Measurements from ENCODE around the gene DOCK10. TPM values are rescaled to one million over a fixed set of nuclear protein-coding genes. Genes with fewer than 3 reads are reported as not detected.

DOCK10 gene
- polyA plus RNA-seq, 1 donor (not counting 4 experiments of a cell fraction or from before 2014, with no cell fraction given): 2.5 TPM

DNA sequence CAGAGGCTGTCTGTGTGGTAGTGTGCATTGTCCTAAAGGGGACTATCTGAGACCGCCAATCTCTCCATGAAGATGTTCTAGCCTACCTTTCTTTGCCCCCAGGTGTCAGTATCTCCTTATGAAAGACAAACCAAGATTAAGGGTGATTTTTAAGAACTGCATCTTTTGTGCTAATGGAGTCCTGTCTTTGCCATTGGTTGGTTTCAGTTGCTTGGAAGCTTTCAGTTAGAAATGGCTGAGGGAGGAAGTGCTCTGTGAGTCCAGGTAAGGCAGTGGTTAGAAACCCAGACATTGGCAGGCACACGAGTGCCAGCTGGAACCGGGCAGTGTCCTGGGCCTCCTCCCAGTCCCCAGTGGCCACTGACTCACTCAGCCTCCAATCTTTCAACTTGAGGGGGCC lies 111.3 kb downstream of the DOCK10 start:
- DNase-seq (ENCODE audit: low read depth, low spot score) (no peak), FAIRE-seq (no peak)
- dilution Hi-C loops (cut with MboI; ENCODE audit: extremely low pct_ligation_motif_present, low sequenced_read_pairs): no loop called here
- Histone ChIP-seq H3K36me3 (ENCODE audit: control insufficient read depth in 2 of 2, extremely low read depth in 1 of 2, insufficient read depth in 2 of 2, low read length in 2 of 2) (no peaks in the 10 kb centered on the region), H3K27me3 (ENCODE audit: control insufficient read depth, extremely low read depth, insufficient read depth, low read length) (no peaks in the 10 kb centered on the region), H3K27ac (ENCODE audit: control insufficient read depth, insufficient read depth, low read length) (no peak overlapping the region), H3K4me3 (ENCODE audit: control insufficient read depth in 2 of 3, extremely low read depth in 1 of 3, insufficient read depth in 2 of 3, low read depth in 1 of 3, low read length in 3 of 3) (no peak overlapping the region), H2AFZ (ENCODE audit: control insufficient read depth, low read length) (no peak overlapping the region), H3K9me3 (ENCODE audit: control insufficient read depth, low read depth, low read length) (no peaks in the 10 kb centered on the region), H4K20me1 (ENCODE audit: control insufficient read depth, extremely low read depth, insufficient read depth, low read length) (no peaks in the 10 kb centered on the region), H3K4me2 (ENCODE audit: control insufficient read depth, extremely low read depth, insufficient read depth, low read depth, low read length) (no peak overlapping the region), H3K79me2 (ENCODE audit: control insufficient read depth, insufficient read depth, low read length) (no peaks in the 10 kb centered on the region), H3K4me1 (ENCODE audit: control insufficient read depth, extremely low read depth, insufficient read depth, low read length) (no peaks in the 10 kb centered on the region), H3K9me1 (ENCODE audit: control insufficient read depth, extremely low read depth, insufficient read depth, low read length) (no peaks in the 10 kb centered on the region), H3K9ac (ENCODE audit: control insufficient read depth, extremely low read depth, insufficient read depth, low read length) (no peak overlapping the region)
- TF ChIP-seq EZH2 (IDR thresholded peaks at IDR 0.05; ENCODE audit: low read length): no peak
- no peak for TF ChIP-seq CTCF (optimal IDR thresholded peaks at IDR 0.05 in 1 of 3, IDR thresholded peaks at IDR 0.05 in 1 of 3, conservative IDR thresholded peaks at IDR 0.05 in 1 of 3; ENCODE audit: extremely low read depth in 1 of 3, insufficient read depth in 2 of 3, low read length in 3 of 3)

DNA sequence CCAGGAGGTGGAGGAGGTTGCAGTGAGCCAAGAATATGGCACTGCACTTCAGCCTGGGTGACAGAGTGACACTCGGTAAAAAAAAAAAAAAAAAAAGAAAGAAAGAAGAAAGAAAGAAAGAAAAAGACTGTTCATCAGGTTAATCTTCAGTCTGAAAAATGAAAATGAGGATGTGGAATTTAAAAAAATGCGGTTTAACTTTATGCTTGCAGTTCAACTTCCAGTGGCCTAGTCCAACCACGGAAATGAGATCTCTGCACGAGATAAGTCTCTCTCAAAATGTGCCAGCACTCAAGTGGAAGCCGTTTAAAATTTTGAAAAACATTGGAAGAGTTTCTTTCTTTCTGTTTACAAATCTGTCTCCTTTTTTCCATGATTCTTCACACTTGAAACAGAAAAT lies 112.1 kb downstream of the DOCK10 start:
- no peak for FAIRE-seq
- no peaks in the 10 kb centered on the region for H3K9me1 ChIP-seq (ENCODE audit: control insufficient read depth, extremely low read depth, insufficient read depth, low read length)
- dilution Hi-C loops (cut with MboI; ENCODE audit: extremely low pct_ligation_motif_present, low sequenced_read_pairs): no loop called here
- H3K4me1 ChIP-seq (ENCODE audit: control insufficient read depth, extremely low read depth, insufficient read depth, low read length): no peaks in the 10 kb centered on the region
- H3K27ac ChIP-seq (ENCODE audit: control insufficient read depth, insufficient read depth, low read length): no peak overlapping the region
- H3K9me3 ChIP-seq (ENCODE audit: control insufficient read depth, low read depth, low read length): no peaks in the 10 kb centered on the region
- no peaks in the 10 kb centered on the region for H4K20me1 ChIP-seq (ENCODE audit: control insufficient read depth, extremely low read depth, insufficient read depth, low read length)
- no peak overlapping the region for H2AFZ ChIP-seq (ENCODE audit: control insufficient read depth, low read length)
- H3K79me2 ChIP-seq (ENCODE audit: control insufficient read depth, insufficient read depth, low read length): no peaks in the 10 kb centered on the region
- no peaks in the 10 kb centered on the region for H3K27me3 ChIP-seq (ENCODE audit: control insufficient read depth, extremely low read depth, insufficient read depth, low read length)
- no peak overlapping the region for H3K4me3 ChIP-seq (ENCODE audit: control insufficient read depth in 2 of 3, extremely low read depth in 1 of 3, insufficient read depth in 2 of 3, low read depth in 1 of 3, low read length in 3 of 3)
- no peak overlapping the region for H3K9ac ChIP-seq (ENCODE audit: control insufficient read depth, extremely low read depth, insufficient read depth, low read length)
- no peak for DNase-seq (ENCODE audit: low read depth, low spot score)
- TF ChIP-seq EZH2 (IDR thresholded peaks at IDR 0.05; ENCODE audit: low read length) (no peak), CTCF (optimal IDR thresholded peaks at IDR 0.05 in 1 of 3, IDR thresholded peaks at IDR 0.05 in 1 of 3, conservative IDR thresholded peaks at IDR 0.05 in 1 of 3; ENCODE audit: extremely low read depth in 1 of 3, insufficient read depth in 2 of 3, low read length in 3 of 3) (no peak)
- no peaks in the 10 kb centered on the region for H3K36me3 ChIP-seq (ENCODE audit: control insufficient read depth in 2 of 2, extremely low read depth in 1 of 2, insufficient read depth in 2 of 2, low read length in 2 of 2)
- no peak overlapping the region for H3K4me2 ChIP-seq (ENCODE audit: control insufficient read depth, extremely low read depth, insufficient read depth, low read depth, low read length)
